HG03066 (cell line): Measurements from ENCODE around the gene CLHC1.
"Not testable (repeated sequence)": the region's sequence is repeated elsewhere in the genome, so short reads cannot be mapped to it uniquely, and the experiment has no call there.

Experiments
- ATAC-seq: cut with Tn5 transposase; IDR thresholded peaks from one replicate; pipeline ENCODE4 v1.9.1; 2021; ENCODE audit warnings: low read depth; ENCODE audit not compliant: unreplicated experiment

Gene CLHC1

GRCh38 chr2:55232084-55232862, at the start of gene CLHC1, which contains the start of gene RPS27A:
Gene CLHC1 (minus strand): TSS chr2:55232293. CDS start chr2:55222411, 9,882 bp downstream.
Gene RPS27A (plus strand): TSS chr2:55232688. CDS start chr2:55232825, 137 bp downstream.
- peak; percentile 86 for ATAC-seq

GRCh38 chr2:55280851-55281546, 48.9 kb upstream of the CLHC1 start:
- ATAC-seq = not testable (repeated sequence)

- not testable (repeated sequence) for ATAC-seq
Observed at GRCh38 chr2:55279859-55280424, 47.8 kb upstream of the CLHC1 start.

- not testable (repeated sequence) for ATAC-seq
Observed at GRCh38 chr2:55279214-55279835, 47.2 kb upstream of the CLHC1 start.

- ATAC-seq = no peak
Observed at GRCh38 chr2:55277310-55277709, 45.2 kb upstream of the CLHC1 start.

- not testable (repeated sequence) for ATAC-seq
Observed at GRCh38 chr2:55274346-55274745, 42.3 kb upstream of the CLHC1 start.

- no peak for ATAC-seq
Observed at GRCh38 chr2:55269645-55269990, 37.5 kb upstream of the CLHC1 start.

GRCh38 chr2:55268907-55269644, 37.0 kb upstream of the CLHC1 start, which contains the start of gene MTIF2:
Gene MTIF2 (minus strand): TSS chr2:55269231. CDS start chr2:55263858, 5,373 bp downstream.
- ATAC-seq = peak; percentile 94

GRCh38 chr2:55268288-55268906, 36.3 kb upstream of the CLHC1 start:
- no peak for ATAC-seq

- ATAC-seq = not testable (repeated sequence)
Observed at GRCh38 chr2:55259586-55259985, 27.5 kb upstream of the CLHC1 start.

- ATAC-seq = no peak
Observed at GRCh38 chr2:55252832-55253231, 20.7 kb upstream of the CLHC1 start.

- ATAC-seq = no peak
Observed at GRCh38 chr2:55247025-55247424, 14.9 kb upstream of the CLHC1 start.

- no peak for ATAC-seq
Observed at GRCh38 chr2:55245411-55245810, 13.3 kb upstream of the CLHC1 start.

GRCh38 chr2:55242617-55243016, 10.5 kb upstream of the CLHC1 start:
- no peak for ATAC-seq

GRCh38 chr2:55241582-55241981, 9.5 kb upstream of the CLHC1 start:
- ATAC-seq = not testable (repeated sequence)

- no peak for ATAC-seq
Observed at GRCh38 chr2:55239656-55240222, 7.6 kb upstream of the CLHC1 start.

GRCh38 chr2:55236992-55237543, 5.0 kb upstream of the CLHC1 start:
- ATAC-seq = no peak

- ATAC-seq = no peak
Observed at GRCh38 chr2:55235724-55236538, 3.8 kb upstream of the CLHC1 start.

- no peak for ATAC-seq
Observed at GRCh38 chr2:55233658-55233940, 1.5 kb upstream of the CLHC1 start.
